HepG2 (cell line): Measurements from ENCODE around the gene NR4A2. TPM values are rescaled to one million over a fixed set of nuclear protein-coding genes. Genes with fewer than 3 reads are reported as not detected.

ENCODE experiments used
- ATAC-seq: fragments of 200-7000 bp; cut with Tn5 transposase; 3 replicates; pipeline ENCODE4 v1.9.1; 2020; ENCODE audit warnings: mild to moderate bottlenecking, moderate library complexity
- BruUV-seq: library from RNA; stranded (reverse); fragments of 400-500 nt; replicated peaks from 2 replicates; lab custom pipeline; 2021; lab: Mats Ljungman, UMichigan
- CTCF ChIA-PET: fragments of 300-600 bp; formaldehyde crosslinking; extraction: SDS; loops from one replicate; lab custom pipeline; 2021; ENCODE audit warnings: low total read pairs, inconsistent platforms, low intra/inter-chr PET ratio; lab: Yijun Ruan, JAX
- POLR2A ChIA-PET: fragments of 350-600 bp; sonication (Branson Sonifier 250); formaldehyde crosslinking; loops from one replicate; lab custom pipeline; 2020; ENCODE audit warnings: antibody characterized with exemption, inconsistent platforms; lab: Yijun Ruan, JAX
- DNase-seq: peaks from one replicate; pipeline ENCODE4 v3.0.0-alpha.2; 2015; ENCODE audit warnings: low spot score
- FAIRE-seq: peaks from 3 replicates; lab custom pipeline; 2011; peaks lifted over from hg19 to GRCh38; lab: Jason Lieb, UNC
- H2AFZ ChIP-seq: one replicate; pipeline ENCODE4 v1.6.1; 2011; ENCODE audit warnings: low read length, inconsistent platforms
- H3K27ac ChIP-seq: fragments of 300-600 bp; 3 replicates; pipeline ENCODE4 v1.8.0; 2011; ENCODE audit warnings: mixed run types, mild to moderate bottlenecking, mixed read lengths, low read length, inconsistent platforms; ENCODE audit not compliant: insufficient read depth; ENCODE audit errors: extremely low read length
- H3K27me3 ChIP-seq, 2 experiments: fragments of 200-600 bp in 1 of 2; 2 replicates in 1 of 2; 3 replicates in 1 of 2; pipeline versions ENCODE4 v1.6.0 to v1.8.0; 2011; ENCODE audit warnings: low read length in 2 of 2, mild to moderate bottlenecking in 2 of 2, moderate library complexity in 2 of 2, inconsistent platforms in 1 of 2; ENCODE audit not compliant: insufficient read depth in 2 of 2, control insufficient read depth in 1 of 2
- H3K36me3 ChIP-seq, 2 experiments: fragments of 200-600 bp in 1 of 2; replicated peaks in 1 of 2; 2 replicates in 1 of 2; 3 replicates in 1 of 2; pipeline versions ENCODE4 v1.5.1 to v1.8.0; 2011; ENCODE audit warnings: low read length in 2 of 2, inconsistent platforms in 1 of 2; ENCODE audit not compliant: insufficient read depth in 2 of 2, control insufficient read depth in 1 of 2
- H3K4me1 ChIP-seq: 2 replicates; pipeline ENCODE4 v1.5.1; 2012; ENCODE audit warnings: low read length, inconsistent platforms; ENCODE audit not compliant: insufficient read depth
- H3K4me2 ChIP-seq: 2 replicates; pipeline ENCODE4 v1.6.0; 2011; ENCODE audit warnings: low read depth, low read length, inconsistent platforms
- H3K4me3 ChIP-seq, 3 experiments: fragments of 200-600 bp in 1 of 3; sonication (generic), shearing (Covaris generic) in 1 of 3; replicated peaks in 1 of 3; 2 replicates each; pipeline ENCODE4 v1.5.1; 2011 to 2016; ENCODE audit warnings: low read length in 3 of 3, inconsistent platforms in 2 of 3, low read depth in 2 of 3, mild to moderate bottlenecking in 2 of 3, control low read depth in 1 of 3, mixed read lengths in 1 of 3; ENCODE audit not compliant: insufficient read depth in 1 of 3
- H3K79me2 ChIP-seq: one replicate; pipeline ENCODE4 v1.6.1; 2011; ENCODE audit warnings: low read length, inconsistent platforms; ENCODE audit not compliant: insufficient read depth
- H3K9ac ChIP-seq: 2 replicates; pipeline ENCODE4 v1.6.0; 2011; ENCODE audit warnings: mild to moderate bottlenecking, low read depth, low read length, inconsistent platforms; ENCODE audit not compliant: insufficient read depth
- H3K9me3 ChIP-seq: 2 replicates; pipeline ENCODE4 v1.5.1; 2012; ENCODE audit warnings: mild to moderate bottlenecking, low read length
- H4K20me1 ChIP-seq: 2 replicates; pipeline ENCODE4 v1.6.0; 2011; ENCODE audit warnings: inconsistent platforms, mild to moderate bottlenecking, low read length, moderate library complexity; ENCODE audit not compliant: insufficient read depth
- FLYWCH1 ChIP-seq: sonication (generic); formaldehyde crosslinking; IDR thresholded peaks from 2 replicates; pipeline ENCODE4 v1.8.1; 2023; ENCODE audit warnings: mild to moderate bottlenecking, missing genetic modification reagents
- MED8 ChIP-seq: sonication (generic); formaldehyde crosslinking; IDR thresholded peaks from 2 replicates; pipeline ENCODE4 v1.8.1; 2023; ENCODE audit warnings: mild to moderate bottlenecking, missing genetic modification reagents; ENCODE audit not compliant: insufficient replicate concordance
- RNF2 ChIP-seq: fragments of 450-650 bp; conservative IDR thresholded peaks from 2 replicates; pipeline ENCODE4 v1.6.1; 2016; ENCODE audit warnings: low read depth
- SMAD1 ChIP-seq: sonication (generic); formaldehyde crosslinking; IDR thresholded peaks from 2 replicates; pipeline ENCODE4 v1.4.0; 2020; ENCODE audit warnings: missing genetic modification reagents, low read depth, mild to moderate bottlenecking, borderline replicate concordance
- ZNF101 ChIP-seq: sonication (generic); formaldehyde crosslinking; IDR thresholded peaks from 2 replicates; pipeline ENCODE4 v1.4.0; 2020; ENCODE audit warnings: mild to moderate bottlenecking, low read depth, missing genetic modification reagents, borderline replicate concordance
- ZNF605 ChIP-seq: sonication (generic); formaldehyde crosslinking; IDR thresholded peaks from 2 replicates; pipeline ENCODE4 v1.8.0; 2022; ENCODE audit warnings: mild to moderate bottlenecking, missing genetic modification reagents
- ZNF839 ChIP-seq: sonication (generic); formaldehyde crosslinking; IDR thresholded peaks from 2 replicates; pipeline ENCODE4 v1.4.0; 2020; ENCODE audit warnings: missing genetic modification reagents, mild to moderate bottlenecking, borderline replicate concordance
- ZSCAN30 ChIP-seq: sonication (generic); formaldehyde crosslinking; IDR thresholded peaks from 2 replicates; pipeline ENCODE4 v1.5.0; 2020; ENCODE audit warnings: mild to moderate bottlenecking, missing genetic modification reagents
- ZSCAN9 ChIP-seq: IDR thresholded peaks from 2 replicates; pipeline ENCODE4 v1.6.1; 2016; ENCODE audit warnings: borderline replicate concordance
- in situ Hi-C: cut with HindIII; loops from 2 replicates; pipeline ENCODE4 v1.10.0; 2017; ENCODE audit warnings: low pct_unique_long_range_greater_than_20kb; ENCODE audit not compliant: extremely low pct_ligation_motif_present
- intact Hi-C: fragments of 100-400 bp; cut with micrococcal nuclease; formaldehyde crosslinking; loops from one replicate; pipeline ENCODE4 v1.10.0; 2022; ENCODE audit not compliant: unreplicated experiment
- polyA plus RNA-seq, 8 experiments: library from polyadenylated mRNA; depleted of rRNA in 3 of 8; stranded (reverse) in 7 of 8; unstranded in 1 of 8; fragments of >200 nt; fragmentation: Illumina TruSeq in 4 of 8; extraction: Trizol in 4 of 8; gene quantifications; 2 replicates each; pipeline versions ENCODE4 v1.2.1 to v1.2.3, GENCODE V29; 2011 to 2016; ENCODE audit warnings: low read depth in 4 of 8, missing spikeins in 1 of 8, mixed read lengths in 1 of 8; ENCODE audit not compliant: insufficient read depth in 1 of 8
- total RNA-seq, 5 experiments: library from RNA; depleted of rRNA; stranded (reverse); fragments of >200 nt; fragmentation: Illumina TruSeq; extraction: Trizol; gene quantifications; 2 replicates each; pipeline ENCODE4 v1.2.3, GENCODE V29; 2016; ENCODE audit warnings: low read depth in 1 of 5
- TF ChIP-seq, protein P1 (sequence below): sonication (generic); formaldehyde crosslinking; conservative IDR thresholded peaks from 2 replicates; pipeline ENCODE4 v1.4.0; 2020; ENCODE audit warnings: missing genetic modification reagents
- TF ChIP-seq, protein P2 (sequence below): IDR thresholded peaks from 2 replicates; pipeline ENCODE4 v1.6.1; 2012; ENCODE audit warnings: low read depth, low read length, improper control_type of control experiment

Gene NR4A2
- total and polyA plus RNA-seq, 2 of the 13 experiments (the other 11 are each of a cell fraction or from before 2014, with no cell fraction given), result not detected

DNA sequence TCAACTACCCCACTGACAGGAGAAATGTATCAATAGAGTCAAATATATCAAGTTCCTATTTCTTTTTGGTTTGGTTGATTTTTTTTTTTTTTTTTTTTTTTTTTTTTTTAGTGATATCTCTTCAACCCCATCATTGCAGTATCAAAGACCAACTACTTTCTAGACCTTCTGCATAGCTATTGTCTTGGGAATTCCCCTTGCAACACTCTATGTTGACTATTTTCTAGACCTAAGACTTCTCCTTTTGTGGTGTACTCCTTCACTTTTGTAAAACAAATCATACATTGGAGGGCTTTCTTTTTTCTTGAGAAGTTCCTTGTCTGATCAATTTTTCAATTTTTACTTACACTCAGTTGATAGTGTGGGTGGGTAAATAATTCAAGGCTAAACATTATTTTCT is 46.5 kb upstream of the NR4A2 start:
- POLR2A ChIA-PET, result no interaction called here
- no peak for TF ChIP-seq ZNF839 (CRISPR knock-in tag)
- no peak for TF ChIP-seq ZNF605 (CRISPR knock-in tag)
- no peak for TF ChIP-seq FLYWCH1 (CRISPR knock-in tag)
- TF ChIP-seq SMAD1 (CRISPR knock-in tag), result no peak
- TF ChIP-seq, protein P1, sequence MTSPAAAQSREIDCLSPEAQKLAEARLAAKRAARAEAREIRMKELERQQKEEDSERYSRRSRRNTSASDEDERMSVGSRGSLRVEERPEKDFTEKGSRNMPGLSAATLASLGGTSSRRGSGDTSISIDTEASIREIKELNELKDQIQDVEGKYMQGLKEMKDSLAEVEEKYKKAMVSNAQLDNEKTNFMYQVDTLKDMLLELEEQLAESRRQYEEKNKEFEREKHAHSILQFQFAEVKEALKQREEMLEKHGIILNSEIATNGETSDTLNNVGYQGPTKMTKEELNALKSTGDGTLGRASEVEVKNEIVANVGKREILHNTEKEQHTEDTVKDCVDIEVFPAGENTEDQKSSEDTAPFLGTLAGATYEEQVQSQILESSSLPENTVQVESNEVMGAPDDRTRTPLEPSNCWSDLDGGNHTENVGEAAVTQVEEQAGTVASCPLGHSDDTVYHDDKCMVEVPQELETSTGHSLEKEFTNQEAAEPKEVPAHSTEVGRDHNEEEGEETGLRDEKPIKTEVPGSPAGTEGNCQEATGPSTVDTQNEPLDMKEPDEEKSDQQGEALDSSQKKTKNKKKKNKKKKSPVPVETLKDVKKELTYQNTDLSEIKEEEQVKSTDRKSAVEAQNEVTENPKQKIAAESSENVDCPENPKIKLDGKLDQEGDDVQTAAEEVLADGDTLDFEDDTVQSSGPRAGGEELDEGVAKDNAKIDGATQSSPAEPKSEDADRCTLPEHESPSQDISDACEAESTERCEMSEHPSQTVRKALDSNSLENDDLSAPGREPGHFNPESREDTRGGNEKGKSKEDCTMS (CRISPR knock-in tag), result no peak
- no peak for TF ChIP-seq ZSCAN9 (CRISPR knock-in tag)
- TF ChIP-seq MED8, result no peak
- no peak for TF ChIP-seq RNF2
- TF ChIP-seq ZNF101 (CRISPR knock-in tag), result no peak
- TF ChIP-seq ZSCAN30 (CRISPR knock-in tag), result no peak
- TF ChIP-seq, protein P2, sequence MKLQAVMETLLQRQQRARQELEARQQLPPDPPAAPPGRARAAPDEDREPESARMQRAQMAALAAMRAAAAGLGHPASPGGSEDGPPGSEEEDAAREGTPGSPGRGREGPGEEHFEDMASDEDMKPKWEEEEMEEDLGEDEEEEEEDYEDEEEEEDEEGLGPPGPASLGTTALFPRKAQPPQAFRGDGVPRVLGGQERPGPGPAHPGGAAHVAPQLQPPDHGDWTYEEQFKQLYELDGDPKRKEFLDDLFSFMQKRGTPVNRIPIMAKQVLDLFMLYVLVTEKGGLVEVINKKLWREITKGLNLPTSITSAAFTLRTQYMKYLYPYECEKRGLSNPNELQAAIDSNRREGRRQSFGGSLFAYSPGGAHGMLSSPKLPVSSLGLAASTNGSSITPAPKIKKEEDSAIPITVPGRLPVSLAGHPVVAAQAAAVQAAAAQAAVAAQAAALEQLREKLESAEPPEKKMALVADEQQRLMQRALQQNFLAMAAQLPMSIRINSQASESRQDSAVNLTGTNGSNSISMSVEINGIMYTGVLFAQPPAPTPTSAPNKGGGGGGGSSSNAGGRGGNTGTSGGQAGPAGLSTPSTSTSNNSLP, result no peak
- Histone ChIP-seq H3K9me3 (peaks cover 4% of the 10 kb centered on the region; the same call in 1 of the 2 replicates), H2AFZ (no peak overlapping the region), H3K36me3 (no peaks in the 10 kb centered on the region), H3K27me3 (no peaks in the 10 kb centered on the region; a peak in 1 of 5 replicates), H4K20me1 (no peaks in the 10 kb centered on the region), H3K4me3 (no peak overlapping the region), H3K9ac (no peak overlapping the region), H3K79me2 (no peaks in the 10 kb centered on the region), H3K27ac (no peak overlapping the region), H3K4me1 (no peaks in the 10 kb centered on the region), H3K4me2 (no peak overlapping the region)
- ATAC-seq (no peak), FAIRE-seq (no peak), DNase-seq (no peak)
- intact Hi-C loops, result no loop called here
- in situ Hi-C loops, result no loop called here
- CTCF ChIA-PET, result no interaction called here
- BruUV-seq, result no TSS peak
